ENCODE data around the gene CAMSAP2.

DNA sequence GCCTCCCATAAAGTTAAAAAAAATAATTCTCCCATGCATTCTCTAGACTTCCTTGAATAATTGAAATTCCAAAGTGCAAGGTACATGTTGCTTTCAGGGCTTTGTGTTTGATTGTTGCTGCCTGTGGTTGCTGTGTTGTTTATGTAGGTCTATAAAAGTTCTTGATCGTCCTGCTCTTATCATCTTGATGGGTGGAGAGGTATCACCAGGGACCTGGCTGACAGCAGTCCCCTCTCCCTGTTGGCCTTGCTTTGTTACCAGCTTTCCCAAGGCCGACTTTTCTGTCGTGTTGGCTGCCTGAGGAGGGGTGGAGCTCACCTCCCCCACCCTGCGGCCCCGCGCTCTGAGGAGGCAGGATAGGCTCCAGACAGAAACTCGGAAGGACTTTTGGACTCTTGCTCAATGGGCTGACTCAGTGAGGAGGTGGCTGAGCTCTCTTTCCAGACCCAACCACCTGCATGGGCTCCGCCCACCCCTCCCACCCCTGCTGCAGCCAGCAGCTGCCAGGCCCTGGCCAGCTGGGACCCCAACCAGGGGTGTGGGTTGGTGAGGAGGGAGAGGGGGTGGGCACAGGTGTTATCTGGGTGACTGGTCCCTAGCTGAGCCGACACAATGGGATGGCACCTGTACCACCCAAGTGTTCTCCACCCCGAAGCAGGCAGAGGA, 158.0 kb downstream of the CAMSAP2 start:
- TF ChIP-seq, protein P1, sequence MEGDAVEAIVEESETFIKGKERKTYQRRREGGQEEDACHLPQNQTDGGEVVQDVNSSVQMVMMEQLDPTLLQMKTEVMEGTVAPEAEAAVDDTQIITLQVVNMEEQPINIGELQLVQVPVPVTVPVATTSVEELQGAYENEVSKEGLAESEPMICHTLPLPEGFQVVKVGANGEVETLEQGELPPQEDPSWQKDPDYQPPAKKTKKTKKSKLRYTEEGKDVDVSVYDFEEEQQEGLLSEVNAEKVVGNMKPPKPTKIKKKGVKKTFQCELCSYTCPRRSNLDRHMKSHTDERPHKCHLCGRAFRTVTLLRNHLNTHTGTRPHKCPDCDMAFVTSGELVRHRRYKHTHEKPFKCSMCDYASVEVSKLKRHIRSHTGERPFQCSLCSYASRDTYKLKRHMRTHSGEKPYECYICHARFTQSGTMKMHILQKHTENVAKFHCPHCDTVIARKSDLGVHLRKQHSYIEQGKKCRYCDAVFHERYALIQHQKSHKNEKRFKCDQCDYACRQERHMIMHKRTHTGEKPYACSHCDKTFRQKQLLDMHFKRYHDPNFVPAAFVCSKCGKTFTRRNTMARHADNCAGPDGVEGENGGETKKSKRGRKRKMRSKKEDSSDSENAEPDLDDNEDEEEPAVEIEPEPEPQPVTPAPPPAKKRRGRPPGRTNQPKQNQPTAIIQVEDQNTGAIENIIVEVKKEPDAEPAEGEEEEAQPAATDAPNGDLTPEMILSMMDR (IDR thresholded peaks at IDR 0.05): no peak
- TF ChIP-seq POLR2AphosphoS5 (IDR thresholded peaks at IDR 0.05) (peak in 2 of 3 donors; percentile 63 to 90), POLR2A (IDR thresholded peaks at IDR 0.05) (peak; percentile 68), EP300 (IDR thresholded peaks at IDR 0.05; ENCODE audit: low read depth) (peak; percentile 52)
